Activated CD8-positive, alpha-beta memory T cell treated with anti-CD3 and anti-CD28 coated beads for 4 hours (primary cell): ENCODE measurements around the gene SDCBP2.

Experiments
- DNase-seq, 2 donors: peaks; one replicate each; pipeline ENCODE4 v3.0.0-alpha.2; 2020; ENCODE audit warnings: low read depth in 2 of 2

SDCBP2 gene, protein sequence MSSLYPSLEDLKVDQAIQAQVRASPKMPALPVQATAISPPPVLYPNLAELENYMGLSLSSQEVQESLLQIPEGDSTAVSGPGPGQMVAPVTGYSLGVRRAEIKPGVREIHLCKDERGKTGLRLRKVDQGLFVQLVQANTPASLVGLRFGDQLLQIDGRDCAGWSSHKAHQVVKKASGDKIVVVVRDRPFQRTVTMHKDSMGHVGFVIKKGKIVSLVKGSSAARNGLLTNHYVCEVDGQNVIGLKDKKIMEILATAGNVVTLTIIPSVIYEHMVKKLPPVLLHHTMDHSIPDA

DNA sequence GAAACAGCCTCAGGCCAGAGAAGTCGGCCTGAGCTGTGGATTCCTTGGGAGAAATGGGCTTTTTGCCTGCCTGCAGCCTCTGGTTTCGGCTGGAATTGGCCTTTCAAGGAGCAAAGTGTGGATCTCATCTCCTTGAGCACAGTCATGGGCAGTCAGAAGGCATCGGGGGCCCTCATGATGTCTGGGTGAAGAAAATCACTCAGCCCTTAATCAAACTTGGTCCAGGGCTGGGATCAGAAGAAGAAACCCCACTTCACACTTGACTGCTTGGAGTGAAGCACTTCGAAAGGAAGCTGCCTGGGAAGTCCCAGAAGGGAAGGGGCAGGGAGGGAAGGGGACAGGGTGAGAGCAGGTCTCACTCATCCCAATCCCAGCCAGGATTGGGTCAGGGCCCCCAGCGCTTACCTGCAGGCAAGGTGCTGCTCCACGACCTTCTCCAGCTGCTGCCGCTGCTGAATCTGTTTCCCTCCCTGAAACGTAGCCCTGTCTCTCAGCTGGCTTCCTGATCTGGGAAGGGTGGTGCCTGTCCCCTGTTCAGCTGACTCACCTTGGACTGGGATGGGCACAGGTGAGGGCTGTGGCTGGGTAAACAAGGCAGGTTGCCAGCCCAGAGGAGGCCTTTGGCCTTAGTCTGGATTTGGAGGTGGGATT, at the start of gene SDCBP2:
Gene SDCBP2, minus strand, starts transcription at position 460 of the 651 bp plus-strand sequence. CDS start 8,723 bp downstream, outside the sequence.
- no peak for DNase-seq

DNA sequence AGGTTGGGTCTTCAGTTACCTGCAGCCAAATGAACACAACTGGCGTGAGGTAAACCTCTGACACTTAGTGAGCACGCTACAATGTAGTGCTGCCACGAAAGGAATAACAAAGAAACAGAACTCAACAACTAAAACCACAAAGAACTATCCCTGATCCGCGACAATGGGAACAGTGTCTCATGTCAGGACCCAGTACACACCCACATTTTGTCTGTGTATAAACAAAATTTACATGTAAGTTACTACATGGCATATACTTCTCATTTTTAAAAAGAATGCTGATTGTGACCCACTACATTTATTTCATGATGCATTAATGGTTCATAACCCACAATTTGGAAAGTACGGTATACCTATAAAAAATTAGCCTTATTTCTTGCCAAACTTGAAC, 49.8 kb upstream of the SDCBP2 start:
- no peak for DNase-seq

DNA sequence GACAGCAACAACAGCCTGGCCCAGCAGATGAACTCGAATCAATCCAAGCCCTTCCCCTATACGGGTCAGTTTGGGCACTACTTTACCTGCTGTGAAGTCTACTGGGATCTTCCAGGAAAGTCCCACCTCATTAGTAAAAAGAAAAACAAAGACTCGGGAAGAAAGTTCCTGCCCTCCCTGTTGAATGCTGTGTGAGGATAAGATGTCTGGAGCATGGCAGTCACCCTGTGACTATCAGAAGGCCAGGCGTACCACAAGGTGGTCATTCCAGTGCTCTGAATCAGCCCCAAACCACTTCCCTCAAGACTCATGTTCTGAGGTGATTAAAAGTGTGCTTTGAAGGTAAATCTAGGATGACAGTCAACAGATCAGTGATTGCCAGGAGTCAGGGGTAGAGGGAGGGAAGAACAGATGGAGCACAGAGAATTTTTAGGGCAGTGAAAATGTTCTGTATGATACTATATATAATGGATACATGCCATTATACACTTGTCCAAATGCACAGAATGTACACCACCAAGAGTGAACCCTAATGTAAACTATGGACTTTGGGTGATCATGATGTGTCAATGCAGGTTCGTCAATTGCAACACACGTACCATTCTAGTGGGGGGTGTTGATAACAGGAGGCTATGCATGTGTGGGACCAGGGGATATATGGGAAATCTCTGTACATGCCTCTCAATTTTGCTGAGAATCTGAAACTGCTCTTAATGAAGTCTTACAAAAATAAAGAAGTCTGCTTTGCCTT, 49.2 kb upstream of the SDCBP2 start:
- no peak for DNase-seq

DNA sequence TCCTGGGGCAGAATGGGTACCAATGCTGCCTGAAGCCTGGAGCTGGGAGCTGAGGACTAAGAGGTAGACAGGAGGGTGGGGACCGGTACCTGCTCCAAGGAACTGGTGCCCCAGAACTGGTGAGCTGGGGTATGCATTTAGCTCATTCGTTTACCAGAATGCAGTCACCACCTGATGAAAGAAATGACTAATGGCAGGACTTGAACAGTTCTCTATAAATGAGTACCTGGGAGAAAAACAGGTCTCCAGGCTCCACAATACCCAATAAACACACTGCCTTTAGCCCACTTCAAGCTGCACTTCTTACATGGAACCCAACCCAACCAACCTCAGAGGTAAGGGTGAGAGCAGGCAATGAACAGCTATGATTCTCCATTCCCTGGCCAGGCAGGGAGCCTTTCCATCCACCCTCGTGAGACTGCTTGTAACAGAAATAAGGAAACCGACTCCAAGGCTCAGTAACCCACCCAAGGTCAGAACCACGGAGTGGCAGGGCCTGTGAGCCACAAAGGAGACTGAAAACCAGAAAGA, 48.5 kb upstream of the SDCBP2 start:
- DNase-seq, result no peak

DNA sequence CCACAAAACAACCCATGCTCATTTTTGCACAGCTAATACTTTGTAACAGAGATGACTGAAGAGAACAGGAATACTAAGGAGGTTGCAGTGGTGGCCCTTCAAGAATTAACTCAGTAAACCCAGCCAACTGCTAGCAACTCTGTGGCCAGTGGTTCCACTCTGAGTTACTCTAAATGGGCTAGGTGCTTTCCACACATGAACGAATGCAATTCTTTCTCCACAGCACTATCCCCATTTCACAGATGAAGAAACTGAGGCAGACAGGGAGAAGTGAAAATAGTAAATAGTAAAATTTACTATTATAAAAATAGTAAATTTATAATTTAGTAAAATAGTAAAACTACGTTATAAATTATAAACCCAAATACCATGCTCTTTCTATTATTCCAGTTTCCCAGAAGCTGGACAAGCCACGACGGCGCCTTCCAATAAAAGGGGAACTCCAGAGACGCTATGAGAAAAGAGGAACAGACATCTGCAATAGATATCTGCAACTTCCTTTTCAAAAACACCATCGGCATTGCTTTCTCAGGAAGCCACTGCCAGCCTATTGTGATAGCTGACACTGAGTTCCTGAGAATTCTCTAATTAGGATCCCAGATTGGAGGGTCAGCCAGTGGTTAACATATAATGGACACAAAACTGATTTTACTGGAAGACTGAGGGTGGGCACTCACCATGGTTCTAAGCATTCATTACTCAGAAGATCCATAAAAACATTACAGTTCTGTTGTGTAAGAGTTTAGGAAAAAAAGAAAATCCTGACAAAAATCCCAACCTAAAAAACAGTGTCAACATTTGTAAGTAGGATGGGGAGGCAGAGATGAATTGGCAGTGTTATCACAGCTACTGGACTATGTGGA, 47.7 kb upstream of the SDCBP2 start:
- no peak for DNase-seq

DNA sequence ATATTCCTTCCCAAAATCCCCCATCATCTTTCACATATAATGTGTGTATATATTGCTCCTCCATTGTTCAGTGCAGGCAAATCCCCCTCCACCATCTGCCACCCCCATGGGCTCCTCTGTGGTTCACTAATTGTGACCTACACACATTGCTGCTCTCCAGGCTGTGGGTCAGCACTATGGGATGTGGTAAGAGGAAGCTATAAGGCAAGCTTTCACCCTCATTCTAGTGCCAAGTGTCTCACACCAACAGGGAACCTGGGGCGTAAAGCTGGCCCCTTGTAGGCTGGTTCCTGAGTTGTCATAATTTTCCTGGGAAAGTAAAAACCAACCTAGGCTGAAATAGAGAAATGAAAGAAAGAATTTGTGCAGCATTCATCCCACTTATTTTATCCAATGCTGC, 47.1 kb upstream of the SDCBP2 start:
- no peak for DNase-seq

DNA sequence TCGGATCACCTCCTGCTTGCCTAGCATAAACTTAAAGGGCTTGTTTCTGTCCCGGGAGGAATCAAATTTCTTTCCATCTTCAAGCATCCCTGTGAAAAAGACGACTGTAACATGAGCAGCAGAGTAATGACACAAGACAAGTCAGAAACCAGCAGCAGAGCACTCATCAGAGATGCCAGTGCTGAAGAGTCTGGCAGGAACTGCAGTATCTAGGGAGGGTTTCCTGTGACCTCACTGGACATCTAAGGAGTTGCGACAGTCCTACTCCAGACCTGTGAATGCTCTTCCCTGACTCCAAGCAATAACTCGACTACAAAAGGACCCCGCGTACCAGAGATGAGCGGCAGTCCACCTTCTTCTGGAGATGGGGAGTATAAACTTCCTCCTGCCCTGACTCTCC, 46.6 kb upstream of the SDCBP2 start:
- no peak for DNase-seq

DNA sequence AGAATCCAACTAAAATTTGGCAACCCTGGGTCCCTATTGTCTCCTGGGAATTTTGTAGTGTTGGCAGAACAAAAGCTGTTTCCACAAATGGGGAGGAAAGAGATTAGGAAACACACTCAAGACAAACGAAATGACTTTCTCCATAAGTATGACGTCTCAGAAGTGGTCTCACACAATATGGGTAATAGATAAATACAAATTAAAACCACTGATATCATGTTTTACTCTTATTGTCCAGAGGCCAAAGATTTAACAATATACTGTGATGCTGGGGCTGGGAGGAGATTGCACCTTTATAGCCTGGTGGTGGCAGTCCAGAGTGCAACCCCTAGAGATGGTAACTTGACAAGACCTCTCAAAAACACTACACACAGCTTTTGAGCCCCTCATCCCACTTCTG, 45.3 kb upstream of the SDCBP2 start:
- no peak for DNase-seq

DNA sequence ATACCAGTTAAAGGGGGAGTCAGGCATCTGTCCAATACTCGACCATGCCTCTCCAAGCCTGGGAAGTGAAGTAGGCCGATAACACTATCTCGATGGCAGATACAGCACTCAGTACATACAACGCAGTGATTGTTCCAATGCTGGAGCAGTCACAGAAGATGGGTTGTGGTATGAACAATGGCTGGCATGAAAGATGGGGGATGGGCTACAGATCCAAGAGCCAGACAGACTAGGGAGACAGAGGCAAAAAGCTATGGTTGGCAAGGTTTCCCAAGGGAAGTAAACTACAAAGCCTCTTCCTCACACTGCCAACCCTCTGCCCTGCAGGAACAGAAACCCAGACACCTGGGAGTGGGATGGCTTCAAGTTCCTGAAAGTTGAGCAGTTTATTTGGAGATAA, 44.7 kb upstream of the SDCBP2 start:
- no peak for DNase-seq

DNA sequence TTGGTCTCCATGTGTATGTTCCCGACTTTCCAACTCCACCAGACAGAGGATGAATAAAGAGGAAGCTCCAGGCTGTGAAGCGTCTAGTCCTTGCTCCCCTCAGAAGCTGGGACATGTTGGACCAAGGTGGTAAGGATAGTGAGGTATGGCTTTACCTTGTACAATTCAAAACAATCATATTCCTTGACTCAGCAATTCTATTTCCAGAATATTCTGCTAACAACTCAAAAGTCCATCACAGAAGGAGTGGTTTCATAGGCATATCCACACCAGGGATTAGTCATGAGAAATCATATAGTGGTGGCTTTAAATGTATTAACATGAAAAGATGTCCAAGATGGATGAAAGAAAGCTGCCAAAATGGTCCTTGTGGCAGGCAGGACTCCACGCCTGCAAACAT, 44.1 kb upstream of the SDCBP2 start:
- DNase-seq, result no peak

DNA sequence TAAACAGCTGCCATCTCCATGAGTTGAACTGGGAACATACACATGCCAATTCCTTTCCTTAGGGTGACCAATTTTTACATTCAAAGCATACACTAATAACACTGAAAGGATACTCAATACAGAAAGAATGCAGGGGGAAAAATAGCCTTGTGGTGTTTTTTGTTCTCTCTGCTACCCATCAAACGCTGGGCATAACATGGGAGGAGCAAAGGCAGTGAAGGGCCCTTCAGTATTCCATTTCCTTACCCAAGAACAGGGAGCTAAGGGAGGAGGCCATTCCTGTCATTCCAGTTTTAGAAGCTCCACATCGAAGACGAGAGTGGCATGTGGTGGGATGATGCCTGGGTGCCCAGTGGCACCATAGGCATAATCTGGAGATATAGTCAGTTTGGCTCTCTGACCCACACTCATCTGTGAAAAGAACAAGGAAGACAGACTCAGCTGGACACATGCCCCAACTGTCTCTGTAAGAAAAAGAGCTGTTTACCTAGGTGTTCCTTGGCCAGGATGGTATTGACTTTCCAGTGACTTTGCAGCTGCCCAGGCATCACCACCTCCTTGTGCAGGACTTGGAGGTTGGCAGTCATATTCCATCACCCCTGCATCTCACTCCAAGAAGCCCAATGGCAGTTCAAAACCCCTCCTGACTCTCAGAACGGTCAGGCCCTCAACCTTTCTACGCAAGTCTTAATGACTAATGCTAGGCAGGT, 43.0 kb upstream of the SDCBP2 start:
- DNase-seq, result no peak

DNA sequence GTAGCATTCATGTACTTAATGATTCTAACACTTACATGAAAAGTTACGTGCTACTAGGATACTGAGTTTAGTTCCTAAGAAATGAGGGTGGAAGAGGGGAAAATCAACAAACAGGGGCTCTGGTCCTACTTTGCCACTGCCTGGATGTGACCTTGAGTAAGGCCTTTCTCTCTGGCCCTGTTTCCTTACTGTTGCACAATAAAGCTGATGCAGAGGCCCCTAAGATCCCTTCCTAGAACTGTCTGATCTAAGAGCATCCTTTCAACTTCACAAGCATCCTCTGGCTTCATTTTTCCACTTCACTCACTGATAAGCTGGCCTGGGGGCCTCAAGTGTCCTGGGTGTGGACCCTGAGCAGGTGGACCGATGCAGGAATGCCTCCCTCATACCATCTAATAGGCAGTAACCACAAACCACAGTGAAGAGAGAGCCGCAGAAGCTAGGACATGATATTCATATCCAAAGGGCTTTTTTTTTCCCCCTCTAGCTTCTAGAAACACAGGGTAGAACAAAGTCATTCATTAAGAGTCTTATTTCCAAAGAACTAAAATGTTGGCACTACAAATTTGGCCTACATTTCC, 42.4 kb upstream of the SDCBP2 start:
- no peak for DNase-seq

DNA sequence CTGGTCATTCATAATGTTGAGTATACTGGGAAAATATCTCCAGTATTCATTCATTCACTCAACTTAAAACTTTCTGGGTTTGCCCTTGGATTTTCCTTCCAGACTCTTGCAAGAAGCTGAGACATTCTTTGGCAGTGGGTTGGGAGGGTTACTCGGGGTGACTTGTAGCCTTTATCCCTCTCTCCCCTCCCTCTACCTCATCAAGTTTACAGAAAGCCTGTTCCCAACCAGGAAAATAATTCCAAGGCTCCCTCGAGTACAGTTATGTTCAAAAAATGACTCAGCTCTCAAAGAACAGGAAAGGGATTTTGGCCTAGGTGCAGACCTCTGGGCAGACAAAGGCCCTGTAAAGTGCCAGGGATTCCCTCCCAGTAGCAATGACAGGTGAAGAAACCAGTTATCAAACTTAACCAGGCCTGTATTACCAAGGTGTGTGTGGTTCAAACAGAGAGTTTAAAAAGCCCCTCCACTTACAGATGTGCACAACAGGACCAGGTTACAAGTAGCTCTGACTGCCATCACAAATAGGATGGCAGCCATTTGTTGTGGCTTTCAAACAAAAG, 41.7 kb upstream of the SDCBP2 start:
- DNase-seq, result no peak

DNA sequence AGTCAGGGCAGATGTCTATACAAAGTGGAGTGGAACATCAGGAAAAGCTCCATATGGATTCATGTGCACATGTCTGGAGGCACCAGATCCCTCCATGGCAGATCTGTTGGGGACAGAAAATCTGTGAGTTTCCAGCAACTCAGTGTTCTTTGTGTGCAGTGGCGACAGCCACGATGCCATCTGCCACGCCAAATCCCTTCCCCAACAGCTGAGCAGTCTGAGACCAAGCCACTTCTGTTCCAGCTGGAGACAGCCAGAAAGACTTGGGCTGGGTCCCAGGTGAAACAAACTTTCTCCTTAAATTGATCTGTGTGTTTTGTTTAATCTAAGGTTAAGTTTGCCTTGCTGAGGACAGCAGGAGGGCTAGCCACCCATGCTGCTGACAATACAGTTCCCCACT, 41.0 kb upstream of the SDCBP2 start:
- DNase-seq, result no peak

DNA sequence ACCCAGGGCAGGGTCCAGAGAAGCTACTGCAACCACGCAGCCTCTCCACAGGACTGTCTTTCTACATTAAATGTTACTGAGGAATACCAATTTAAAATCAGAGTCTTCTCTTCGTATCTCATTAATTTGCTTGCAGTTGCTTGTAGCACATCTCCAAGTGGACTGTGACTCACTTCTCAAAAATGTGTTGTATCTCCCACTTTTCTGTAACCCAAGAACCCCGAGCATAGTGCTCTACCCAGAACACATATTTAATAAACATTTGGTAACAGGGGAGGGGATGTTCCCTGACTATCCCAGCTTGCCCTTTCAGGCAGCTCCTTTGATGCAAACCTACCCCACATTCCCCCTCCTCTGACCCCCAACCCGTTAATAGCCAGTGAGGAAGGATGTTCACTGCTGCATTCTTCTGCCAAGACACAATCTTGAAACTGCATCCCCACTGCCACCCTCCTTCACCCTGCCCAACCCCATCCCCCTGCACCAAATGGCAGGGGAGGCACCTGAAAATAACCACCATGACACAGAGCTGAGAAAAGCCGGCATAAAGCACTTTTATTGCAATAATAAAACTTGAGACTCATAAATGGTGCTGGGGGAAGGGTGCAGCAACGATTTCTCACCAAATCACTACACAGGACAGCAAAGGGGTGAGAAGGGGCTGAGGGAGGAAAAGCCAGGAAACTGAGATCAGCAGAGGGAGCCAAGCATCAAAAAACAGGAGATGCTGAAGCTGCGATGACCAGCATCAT, 39.7 kb upstream of the SDCBP2 start:
- no peak for DNase-seq

DNA sequence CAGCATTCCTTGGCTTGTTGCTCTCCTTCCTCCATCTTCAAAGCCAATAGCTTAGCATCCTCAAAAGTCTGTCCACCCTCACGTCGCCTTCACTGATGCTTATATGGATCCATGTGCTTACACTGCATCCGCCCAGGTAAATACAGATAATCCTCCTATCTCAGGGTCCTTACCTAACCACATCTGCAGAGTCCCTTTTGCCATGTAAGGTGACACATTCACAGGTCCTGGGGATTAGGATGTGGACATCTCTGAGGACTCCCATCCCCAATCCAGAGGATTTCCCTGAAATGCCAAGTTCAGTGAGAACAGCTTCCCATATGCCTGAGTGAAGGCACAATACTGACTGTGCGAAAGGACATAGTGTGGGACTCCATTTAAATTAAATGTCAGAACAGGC, 38.5 kb upstream of the SDCBP2 start:
- DNase-seq, result no peak

DNA sequence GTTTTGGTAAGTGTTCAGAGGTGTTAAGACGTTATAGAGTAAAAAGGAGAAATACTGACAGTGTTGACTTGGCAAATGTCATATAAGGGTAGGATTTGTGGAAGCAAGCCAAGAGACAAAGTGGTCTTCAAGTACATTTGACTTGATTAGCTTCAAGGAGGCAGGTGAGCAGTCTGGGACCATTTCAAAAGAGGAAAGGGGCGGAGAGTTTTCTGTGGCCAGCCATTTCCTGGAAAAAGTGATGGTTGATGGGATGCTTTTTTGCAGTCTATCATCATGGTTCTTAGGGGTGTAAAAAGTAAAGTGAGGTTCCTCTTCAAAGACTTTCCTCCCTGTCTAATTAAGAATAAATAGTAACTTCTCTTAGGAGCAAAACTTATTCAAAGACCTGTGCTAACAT, 35.2 kb upstream of the SDCBP2 start:
- DNase-seq, result no peak

DNA sequence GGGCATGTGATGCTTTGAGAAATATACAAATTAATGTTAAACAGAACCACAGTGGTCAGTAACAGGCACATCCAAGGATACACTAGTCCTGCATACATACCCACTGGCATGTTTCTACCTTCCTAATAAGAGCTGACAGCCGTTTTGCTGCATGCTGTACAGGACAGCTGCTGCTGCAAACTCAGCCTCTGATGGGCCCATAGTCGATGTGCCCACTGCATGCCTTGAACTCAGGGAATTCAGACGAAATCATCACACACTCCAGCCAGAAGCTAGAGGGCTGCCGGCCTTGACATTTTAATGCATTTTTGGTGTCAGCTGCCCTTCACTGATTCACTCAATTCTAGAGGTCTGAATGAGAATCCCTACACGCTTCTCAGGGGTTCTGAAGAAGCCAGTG, 34.6 kb upstream of the SDCBP2 start:
- no peak for DNase-seq

DNA sequence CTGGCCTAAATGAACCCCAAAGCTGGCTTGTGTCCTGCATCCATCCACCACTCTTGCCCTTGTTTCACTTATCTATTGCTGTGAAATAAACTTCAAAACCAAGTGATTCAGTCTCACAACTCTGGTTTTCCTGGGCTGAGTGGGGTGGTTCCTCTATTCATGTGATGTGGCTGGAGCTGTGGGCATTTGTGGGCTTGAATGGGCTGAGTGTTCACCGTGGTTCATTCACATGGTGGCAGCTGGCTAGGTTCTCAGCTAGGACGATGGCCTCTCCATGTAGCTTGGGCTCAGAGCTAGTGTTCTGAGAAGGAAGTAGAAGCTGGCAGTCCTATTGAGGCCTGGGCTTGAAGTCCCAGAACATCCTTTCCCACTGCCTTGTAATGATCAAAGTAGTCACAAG, 33.5 kb upstream of the SDCBP2 start:
- no peak for DNase-seq
